Omental fat pad (tissue), 4 donors: Measurements from ENCODE around the gene CTIF. TPM values are rescaled to one million over a fixed set of nuclear protein-coding genes. Genes with fewer than 3 reads are reported as not detected.

Source experiments
- ATAC-seq: fragments of 150-250 bp; one replicate; pipeline ENCODE4 v1.9.1; 2016; ENCODE audit warnings: mild to moderate bottlenecking, moderate library complexity; ENCODE audit not compliant: low FRiP score
- DNase-seq: peaks from one replicate; pipeline ENCODE4 v3.0.0-alpha.2; 2019; ENCODE audit warnings: low spot score
- total RNA-seq, 4 donors: library from RNA; depleted of rRNA; stranded (reverse); fragments of >200 nt; gene quantifications; one replicate each; pipeline ENCODE4 v1.1.0, GENCODE V29; 2016
- TF ChIP-seq, protein P1 (sequence below), 3 donors: fragments of 450-650 bp; IDR thresholded peaks; one replicate each; pipeline ENCODE4 v1.5.1; 2016 to 2017; ENCODE audit warnings: antibody characterized with exemption in 3 of 3, mild to moderate bottlenecking in 3 of 3, moderate library complexity in 2 of 3

The CTIF gene
- total RNA-seq, 4 donors from 2014 or later, result 57.5 to 94.0 (median 72.4) TPM

GRCh38 chr18:48893061-48893607 is 354.3 kb downstream of the CTIF start:
- DNase-seq, result no peak
- no peak for ATAC-seq

DNA sequence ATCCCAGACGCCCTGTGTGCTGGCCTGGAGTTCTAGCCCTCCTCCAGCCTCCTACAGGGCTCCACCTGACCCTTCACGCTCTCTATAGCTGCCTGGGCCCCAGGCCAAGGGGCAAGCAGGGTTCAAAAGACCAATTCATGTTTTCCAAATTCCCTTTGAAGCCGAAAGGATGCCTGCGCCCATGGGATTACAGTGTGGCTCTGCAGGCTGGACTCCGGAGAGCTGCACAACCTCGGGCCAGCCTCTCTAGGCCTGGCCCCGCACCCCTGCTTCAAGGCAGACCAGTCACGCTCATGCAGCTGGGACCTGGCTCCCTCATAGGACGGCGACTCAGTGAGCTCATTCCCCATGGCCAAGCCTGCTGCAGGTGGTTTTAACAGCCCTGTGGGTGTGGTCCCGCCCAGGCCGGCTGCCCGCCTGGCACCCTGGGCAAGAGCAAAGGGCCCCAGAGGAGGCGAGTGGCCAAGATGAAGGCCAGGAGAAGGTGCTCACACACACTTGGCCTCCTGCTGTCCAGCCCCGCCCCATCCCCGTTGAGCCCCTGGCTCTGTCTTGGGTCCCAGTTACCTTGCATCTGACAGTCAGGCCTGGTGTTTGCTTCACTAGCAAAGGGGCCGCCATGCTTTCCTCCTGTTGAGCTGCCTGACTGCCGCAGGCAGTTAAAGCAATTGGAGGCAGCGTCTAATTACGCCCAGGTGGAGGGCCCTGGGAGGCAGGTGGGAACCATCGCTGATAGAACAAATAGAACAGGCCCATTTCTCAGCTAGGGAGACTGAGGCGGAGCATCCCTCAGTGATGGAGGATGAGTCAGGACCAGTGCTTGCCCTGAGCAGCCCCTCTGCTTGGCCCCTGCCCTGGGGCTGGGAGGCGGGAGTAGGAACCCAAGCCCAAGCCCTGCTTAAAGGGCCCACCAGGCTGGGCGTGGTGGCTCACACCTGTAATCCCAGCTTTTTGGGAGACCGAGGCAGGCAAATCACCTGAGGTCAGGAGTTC is 355.1 kb downstream of the CTIF start:
- TF ChIP-seq, protein P1, sequence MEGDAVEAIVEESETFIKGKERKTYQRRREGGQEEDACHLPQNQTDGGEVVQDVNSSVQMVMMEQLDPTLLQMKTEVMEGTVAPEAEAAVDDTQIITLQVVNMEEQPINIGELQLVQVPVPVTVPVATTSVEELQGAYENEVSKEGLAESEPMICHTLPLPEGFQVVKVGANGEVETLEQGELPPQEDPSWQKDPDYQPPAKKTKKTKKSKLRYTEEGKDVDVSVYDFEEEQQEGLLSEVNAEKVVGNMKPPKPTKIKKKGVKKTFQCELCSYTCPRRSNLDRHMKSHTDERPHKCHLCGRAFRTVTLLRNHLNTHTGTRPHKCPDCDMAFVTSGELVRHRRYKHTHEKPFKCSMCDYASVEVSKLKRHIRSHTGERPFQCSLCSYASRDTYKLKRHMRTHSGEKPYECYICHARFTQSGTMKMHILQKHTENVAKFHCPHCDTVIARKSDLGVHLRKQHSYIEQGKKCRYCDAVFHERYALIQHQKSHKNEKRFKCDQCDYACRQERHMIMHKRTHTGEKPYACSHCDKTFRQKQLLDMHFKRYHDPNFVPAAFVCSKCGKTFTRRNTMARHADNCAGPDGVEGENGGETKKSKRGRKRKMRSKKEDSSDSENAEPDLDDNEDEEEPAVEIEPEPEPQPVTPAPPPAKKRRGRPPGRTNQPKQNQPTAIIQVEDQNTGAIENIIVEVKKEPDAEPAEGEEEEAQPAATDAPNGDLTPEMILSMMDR (IDR thresholded peaks at IDR 0.05), result no peak
- DNase-seq, result no peak
- no peak for ATAC-seq

More at GRCh38 chr18:48893061-48893607, 354.3 kb downstream of the CTIF start:
- TF ChIP-seq, protein P1 (IDR thresholded peaks at IDR 0.05), result no peak

DNA sequence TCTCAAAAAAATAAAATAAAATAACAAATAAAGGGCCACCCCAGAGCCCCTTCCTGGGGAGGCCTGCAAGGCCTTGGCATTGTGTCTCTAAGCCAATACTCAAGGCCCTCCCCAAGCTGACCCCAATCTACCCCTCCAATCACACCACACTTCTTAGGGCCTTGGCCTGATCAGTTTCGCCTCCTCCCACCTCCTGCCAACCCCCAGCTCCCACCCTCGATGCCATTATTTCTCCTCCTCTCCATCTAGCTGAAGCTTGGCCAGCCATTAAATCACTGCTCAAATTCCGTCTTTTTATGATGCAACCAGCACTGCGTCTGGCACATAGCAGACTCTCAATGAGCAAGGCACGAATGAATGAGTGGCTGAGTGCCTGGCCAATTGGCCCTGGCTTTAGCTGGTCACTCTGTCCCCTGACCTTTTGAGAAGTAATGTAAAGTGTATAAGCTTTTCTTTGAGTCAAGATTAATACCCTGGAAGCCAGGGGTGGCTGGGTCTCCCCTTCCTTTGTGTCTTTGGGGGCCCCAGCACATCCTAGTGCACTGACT is 356.0 kb downstream of the CTIF start:
- TF ChIP-seq, protein P1 (IDR thresholded peaks at IDR 0.05), result no peak
- ATAC-seq (no peak), DNase-seq (no peak)

GRCh38 chr18:48896326-48896874 is 357.6 kb downstream of the CTIF start:
- ATAC-seq, result no peak
- no peak for DNase-seq
- TF ChIP-seq, protein P1 (IDR thresholded peaks at IDR 0.05), result no peak

DNA sequence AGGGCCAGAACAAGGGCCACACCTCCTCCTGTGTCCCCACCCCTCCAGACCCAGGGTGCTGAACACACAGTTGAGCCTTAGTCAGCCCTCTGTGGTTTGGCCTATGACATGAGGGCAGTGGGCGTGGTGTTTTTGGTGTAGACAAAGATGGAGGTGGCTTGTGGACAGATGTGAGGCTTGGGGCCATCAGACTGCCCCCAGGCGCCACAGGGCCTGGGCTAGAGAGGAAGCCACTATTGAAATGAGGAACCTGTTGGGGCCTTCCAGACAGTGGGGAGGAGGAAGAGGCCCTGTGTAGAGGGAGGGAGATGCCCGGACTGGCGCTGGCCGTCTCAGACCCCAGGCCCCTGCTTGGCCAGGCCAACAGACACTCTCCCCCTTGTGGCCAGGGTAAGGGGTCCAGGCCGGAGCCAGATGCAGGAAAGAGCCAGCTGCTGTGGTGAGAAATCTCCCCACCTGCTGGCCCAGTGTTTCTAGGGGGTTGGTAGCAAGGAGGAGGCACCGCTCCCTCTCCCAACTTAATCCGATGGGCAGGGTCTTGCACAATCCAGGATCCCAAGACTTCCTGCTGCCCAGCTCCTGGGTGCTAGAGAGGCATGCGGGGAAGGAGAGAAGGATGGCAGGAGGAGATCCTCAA is 358.2 kb downstream of the CTIF start:
- DNase-seq (no peak), ATAC-seq (no peak)
- TF ChIP-seq, protein P1 (IDR thresholded peaks at IDR 0.05), result no peak

DNA sequence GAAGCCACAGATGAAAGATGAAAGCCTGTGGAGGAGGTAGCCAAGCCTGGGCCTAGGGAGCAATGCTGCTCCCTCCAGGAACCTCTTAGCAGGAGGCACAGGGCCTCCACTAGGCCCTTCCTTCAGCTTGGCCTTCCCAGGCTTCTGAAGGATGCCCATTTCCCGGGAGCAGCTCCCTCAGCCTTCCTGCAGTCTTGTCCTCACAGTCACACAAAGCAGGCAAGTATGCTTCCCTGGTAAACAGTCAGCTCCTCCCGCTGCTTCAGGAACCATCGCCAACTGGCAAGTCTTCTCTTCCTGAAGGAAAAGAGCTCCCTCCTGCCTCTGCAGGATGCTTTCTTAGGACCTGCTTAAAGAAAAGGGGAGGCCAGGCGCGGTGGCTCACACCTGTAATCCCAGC is 358.7 kb downstream of the CTIF start:
- DNase-seq (no peak), ATAC-seq (no peak)
- TF ChIP-seq, protein P1 (IDR thresholded peaks at IDR 0.05), result no peak
